Endothelial cell of umbilical vein (primary cell): Measurements from ENCODE around the gene TRIM52.
"Not testable (repeated sequence)": the region's sequence is repeated elsewhere in the genome, so short reads cannot be mapped to it uniquely, and the experiment has no call there.

ENCODE experiments used
- EZH2 ChIP-seq: IDR thresholded peaks from 2 replicates; pipeline ENCODE4 v1.6.1; 2012; ENCODE audit warnings: borderline replicate concordance, low read depth, mild to moderate bottlenecking, moderate library complexity, low read length, inconsistent platforms; ENCODE audit not compliant: severe bottlenecking
- POLR2A ChIP-seq: IDR thresholded peaks from 2 replicates; pipeline ENCODE4 v1.6.1; 2012; ENCODE audit warnings: low read depth, mild to moderate bottlenecking, control low read depth, low read length
- TF ChIP-seq, protein P1 (sequence below), 2 donors: IDR thresholded peaks; 1 replicate in 1 of 2; 2 replicates in 1 of 2; pipeline ENCODE4 v1.5.1; 2011; ENCODE audit warnings: low read length in 2 of 2, mild to moderate bottlenecking in 2 of 2, moderate library complexity in 2 of 2, control low read depth in 1 of 2, inconsistent platforms in 1 of 2, low read depth in 1 of 2; ENCODE audit not compliant: insufficient read depth in 1 of 2; ENCODE audit errors: extremely low read depth in 1 of 2
- TF ChIP-seq, protein P2 (sequence below): IDR thresholded peaks from 2 replicates; pipeline ENCODE4 v1.6.1; 2011; ENCODE audit not compliant: insufficient read depth, insufficient read length

DNA sequence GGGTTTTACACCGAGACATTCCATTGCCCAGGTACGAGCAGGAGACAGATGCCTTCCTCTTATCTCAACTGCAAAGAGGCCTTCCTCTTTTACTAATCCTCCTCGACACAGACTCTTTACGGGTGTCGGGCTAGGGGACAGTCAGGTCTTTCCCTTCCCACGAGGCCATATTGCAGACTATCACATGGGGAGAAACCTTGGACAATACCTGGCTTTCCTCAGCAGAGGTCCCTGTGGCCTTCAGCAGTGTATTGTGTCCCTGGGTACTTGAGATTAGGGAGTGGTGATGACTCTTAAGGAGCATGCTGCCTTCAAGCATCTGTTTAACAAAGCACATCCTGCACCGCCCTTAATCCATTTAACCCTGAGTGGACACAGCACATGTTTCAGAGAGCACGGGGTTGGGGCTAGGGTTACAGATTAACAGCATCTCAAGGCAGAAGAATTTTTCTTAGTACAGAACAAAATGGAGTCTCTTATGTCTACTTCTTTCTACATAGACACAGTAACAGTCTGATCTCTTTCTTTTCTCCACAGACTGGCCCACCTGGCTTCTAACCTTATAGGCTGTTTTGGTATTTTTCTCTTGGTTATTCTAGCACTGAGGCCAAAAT, 6.5 kb upstream of the TRIM52 start:
- TF ChIP-seq, protein P1, sequence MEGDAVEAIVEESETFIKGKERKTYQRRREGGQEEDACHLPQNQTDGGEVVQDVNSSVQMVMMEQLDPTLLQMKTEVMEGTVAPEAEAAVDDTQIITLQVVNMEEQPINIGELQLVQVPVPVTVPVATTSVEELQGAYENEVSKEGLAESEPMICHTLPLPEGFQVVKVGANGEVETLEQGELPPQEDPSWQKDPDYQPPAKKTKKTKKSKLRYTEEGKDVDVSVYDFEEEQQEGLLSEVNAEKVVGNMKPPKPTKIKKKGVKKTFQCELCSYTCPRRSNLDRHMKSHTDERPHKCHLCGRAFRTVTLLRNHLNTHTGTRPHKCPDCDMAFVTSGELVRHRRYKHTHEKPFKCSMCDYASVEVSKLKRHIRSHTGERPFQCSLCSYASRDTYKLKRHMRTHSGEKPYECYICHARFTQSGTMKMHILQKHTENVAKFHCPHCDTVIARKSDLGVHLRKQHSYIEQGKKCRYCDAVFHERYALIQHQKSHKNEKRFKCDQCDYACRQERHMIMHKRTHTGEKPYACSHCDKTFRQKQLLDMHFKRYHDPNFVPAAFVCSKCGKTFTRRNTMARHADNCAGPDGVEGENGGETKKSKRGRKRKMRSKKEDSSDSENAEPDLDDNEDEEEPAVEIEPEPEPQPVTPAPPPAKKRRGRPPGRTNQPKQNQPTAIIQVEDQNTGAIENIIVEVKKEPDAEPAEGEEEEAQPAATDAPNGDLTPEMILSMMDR (IDR thresholded peaks at IDR 0.05; ENCODE audit: extremely low read depth in 1 of 2, insufficient read depth in 1 of 2, low read depth in 1 of 2, low read length in 2 of 2), result not testable (repeated sequence)
- not testable (repeated sequence) for TF ChIP-seq POLR2A, EZH2
- TF ChIP-seq, protein P2, sequence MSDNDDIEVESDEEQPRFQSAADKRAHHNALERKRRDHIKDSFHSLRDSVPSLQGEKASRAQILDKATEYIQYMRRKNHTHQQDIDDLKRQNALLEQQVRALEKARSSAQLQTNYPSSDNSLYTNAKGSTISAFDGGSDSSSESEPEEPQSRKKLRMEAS, result not testable (repeated sequence)
